Activated naive CD8-positive, alpha-beta T cell treated with anti-CD3 and anti-CD28 coated beads, Interleukin-2, amount 50 U/mL, for 16 hours (primary cell): Measurements from ENCODE around the gene SEMG2.

Experiments
- DNase-seq: peaks from one replicate; pipeline ENCODE4 v3.0.0-alpha.2; 2020; ENCODE audit warnings: low read depth, low spot score

SEMG2 gene

DNA sequence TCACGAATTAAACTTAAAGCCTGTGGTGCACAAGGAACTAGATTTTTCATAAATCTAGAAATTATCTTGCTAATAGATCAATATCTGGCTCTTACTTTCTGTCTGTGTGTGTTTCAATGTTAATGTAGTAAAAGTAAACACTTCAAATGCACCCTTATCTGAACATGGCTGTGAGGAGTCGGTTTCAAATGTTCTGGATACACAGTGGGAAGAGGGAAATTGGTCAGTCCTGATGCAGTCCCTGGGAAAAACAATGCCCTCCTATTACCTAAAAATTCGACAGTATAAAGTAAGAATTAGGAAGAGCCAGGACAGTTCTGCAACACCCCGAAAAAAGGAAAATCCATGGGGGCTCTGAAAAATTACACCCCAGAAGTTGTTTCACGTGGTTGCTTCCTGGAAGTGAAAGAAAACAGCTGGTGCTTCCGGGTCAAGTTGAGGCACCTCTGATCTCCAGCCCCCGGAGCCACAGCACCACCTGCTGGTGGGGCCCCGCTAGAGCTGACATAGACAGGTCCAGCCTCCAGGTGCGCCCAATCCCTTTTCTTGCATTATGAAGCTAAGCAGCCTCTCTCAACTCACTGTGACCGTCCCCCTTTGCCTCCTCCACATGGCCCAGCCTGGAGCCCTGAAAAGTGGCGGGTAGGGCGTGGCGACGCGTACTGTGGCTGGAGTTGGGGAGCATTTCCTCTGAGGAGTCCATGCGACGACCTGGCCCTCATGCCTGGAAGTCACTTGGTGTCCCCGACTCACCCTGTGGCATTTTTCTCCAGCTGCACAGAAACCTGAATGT, 8.3 kb downstream of the SEMG2 start:
- DNase-seq = no peak

- no peak for DNase-seq
Measured at GRCh38 chr20:45230631-45231030, 9.5 kb downstream of the SEMG2 start.

- no peak for DNase-seq
Measured at GRCh38 chr20:45235995-45236394, 14.8 kb downstream of the SEMG2 start.

- DNase-seq = no peak
Measured at GRCh38 chr20:45238139-45238538, 17.0 kb downstream of the SEMG2 start.

DNA sequence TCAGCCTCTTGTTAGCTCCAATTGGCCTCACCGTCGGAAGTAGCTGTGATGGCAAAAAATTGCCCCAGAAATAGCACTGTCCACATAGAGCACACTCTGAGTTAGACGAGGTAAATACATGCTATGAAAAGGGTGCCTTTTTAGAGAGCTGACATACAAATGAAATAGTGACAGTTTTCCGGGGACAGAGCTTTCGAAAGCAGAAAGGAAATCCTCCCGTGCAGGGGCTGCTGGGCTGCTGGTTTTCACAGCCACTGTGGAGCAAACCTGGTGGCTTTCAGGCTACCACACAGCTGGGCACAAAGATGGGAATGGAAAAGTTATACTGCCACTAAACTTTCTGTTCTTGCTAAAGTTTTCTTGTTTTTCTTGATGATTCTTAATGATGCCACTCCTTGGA, 24.9 kb downstream of the SEMG2 start:
- DNase-seq = no peak

GRCh38 chr20:45247865-45248264, 26.7 kb downstream of the SEMG2 start:
- no peak for DNase-seq

- no peak for DNase-seq
Measured at GRCh38 chr20:45248609-45249008, 27.4 kb downstream of the SEMG2 start.

DNA sequence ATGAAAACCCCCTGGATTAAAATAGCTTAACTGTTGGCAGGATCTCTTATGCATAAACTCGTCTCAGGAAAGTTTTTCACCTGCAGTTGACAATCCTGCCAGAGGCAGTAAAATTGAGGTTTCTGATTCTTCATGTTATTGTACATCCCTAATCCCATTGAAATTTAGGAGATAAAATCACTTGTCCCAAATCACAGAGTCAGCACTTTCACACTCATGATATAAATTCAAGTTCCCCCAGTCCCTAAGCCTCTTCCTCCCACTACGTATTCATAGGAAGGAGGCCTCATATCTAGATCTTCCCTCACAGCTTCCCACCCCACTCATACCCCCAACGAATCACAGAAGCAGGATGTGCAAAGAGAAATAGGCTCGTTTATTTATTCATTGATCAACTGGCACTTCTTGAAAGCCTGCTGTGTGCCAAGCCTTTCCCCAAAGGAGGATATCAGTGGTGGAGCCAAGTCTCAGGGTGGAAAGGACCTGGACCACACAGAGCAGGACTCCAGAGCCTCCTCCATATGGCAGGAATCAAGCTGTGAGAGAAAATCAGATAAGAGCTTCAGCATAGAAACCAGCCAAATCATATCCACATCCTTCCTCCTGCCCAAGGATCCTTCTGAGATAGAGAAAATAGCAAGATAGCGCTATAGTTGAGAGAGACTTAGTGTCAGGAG, 30.8 kb downstream of the SEMG2 start:
- DNase-seq = no peak

GRCh38 chr20:45253261-45253660, 32.1 kb downstream of the SEMG2 start:
- DNase-seq = no peak

DNA sequence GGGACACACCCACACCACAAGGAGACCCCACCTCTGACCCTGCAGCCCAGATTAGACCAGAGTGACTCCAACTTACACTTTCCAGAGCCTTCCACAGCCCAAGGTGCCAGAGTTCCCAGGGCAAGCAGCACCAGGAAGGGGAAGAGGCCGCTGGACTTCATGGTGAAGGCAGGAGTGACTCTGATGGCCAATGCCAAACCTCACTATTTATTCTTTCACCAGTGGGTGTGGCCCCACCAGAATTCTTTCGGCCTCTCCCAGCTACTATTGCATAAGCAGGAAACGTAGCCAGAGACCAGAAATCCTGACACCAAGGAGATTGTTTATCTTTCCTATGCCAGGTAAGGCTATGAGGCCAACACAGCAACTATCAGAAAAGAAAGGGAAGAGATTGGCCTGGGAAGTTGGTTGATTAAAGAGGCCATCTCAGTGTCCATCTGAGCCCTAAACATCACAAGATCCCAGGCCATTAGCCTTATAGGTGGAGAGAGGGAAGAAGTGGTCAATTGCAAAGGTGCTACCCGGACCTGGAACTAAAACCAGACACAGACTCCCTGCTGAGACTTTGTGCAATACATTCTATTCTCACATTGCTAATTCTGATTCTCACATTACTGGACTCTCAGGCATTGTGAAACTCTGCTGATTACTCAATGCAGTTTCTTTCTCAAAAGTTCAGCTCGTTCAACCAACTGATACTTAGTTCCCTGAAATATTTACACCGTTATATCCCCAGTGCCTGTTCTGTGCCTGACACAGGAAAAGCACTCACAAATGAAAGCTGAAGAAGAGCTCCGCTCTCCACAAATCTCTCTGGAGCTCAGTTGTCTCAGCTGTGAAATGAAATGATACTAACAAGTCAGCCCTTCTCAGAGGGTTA, 33.5 kb downstream of the SEMG2 start, which contains the start of gene SLPI:
SLPI (minus strand) TSS at position 182 of the 880 bp plus-strand sequence; CDS start at position 161, 21 bp downstream.
- no peak for DNase-seq

DNA sequence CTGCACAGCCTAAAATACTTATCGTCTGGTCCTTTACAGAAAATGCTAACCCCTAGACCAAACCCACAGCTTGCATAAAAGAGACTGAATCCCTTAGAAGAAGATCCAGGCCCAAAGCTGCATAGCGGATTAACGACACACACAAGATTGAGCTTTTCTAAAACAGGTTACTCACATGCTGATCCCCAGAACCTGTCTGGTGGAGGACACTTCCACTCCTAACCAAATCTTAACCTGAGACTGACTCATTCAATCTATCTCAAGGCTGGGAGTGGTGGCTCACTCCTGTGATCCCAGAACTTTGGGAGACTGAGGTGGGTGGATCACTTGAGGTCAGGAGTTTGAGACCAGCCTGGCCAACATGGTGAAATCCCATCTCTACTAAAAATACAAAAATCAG, 36.0 kb downstream of the SEMG2 start:
- DNase-seq = no peak

GRCh38 chr20:45257711-45258110, 36.5 kb downstream of the SEMG2 start:
- no peak for DNase-seq

- no peak for DNase-seq
Measured at GRCh38 chr20:45258259-45258658, 37.1 kb downstream of the SEMG2 start.

DNA sequence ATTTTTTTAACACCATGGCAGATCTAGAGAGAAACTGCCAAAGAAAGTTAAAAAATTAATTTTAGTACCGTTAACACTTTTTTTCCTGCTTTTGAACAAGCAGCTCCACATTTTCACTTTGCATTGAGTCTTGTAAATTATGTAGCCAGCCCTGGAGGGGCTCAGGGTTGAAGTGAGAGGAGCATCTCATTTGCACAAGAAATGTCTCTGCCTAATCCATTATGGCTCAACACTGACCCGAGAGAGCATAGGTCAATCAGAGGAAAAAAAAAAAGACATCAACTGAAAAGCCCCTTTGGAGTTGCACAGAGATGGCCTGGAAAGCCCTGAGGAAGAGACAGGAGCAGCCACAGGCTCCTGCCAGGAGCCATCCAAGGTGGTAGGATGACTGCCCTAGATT, 37.5 kb downstream of the SEMG2 start:
- no peak for DNase-seq

GRCh38 chr20:45263556-45264266, 42.5 kb downstream of the SEMG2 start:
- DNase-seq = no peak

- no peak for DNase-seq
Measured at GRCh38 chr20:45266977-45267376, 45.8 kb downstream of the SEMG2 start.

GRCh38 chr20:45268531-45268930, 47.4 kb downstream of the SEMG2 start:
- DNase-seq = no peak

DNA sequence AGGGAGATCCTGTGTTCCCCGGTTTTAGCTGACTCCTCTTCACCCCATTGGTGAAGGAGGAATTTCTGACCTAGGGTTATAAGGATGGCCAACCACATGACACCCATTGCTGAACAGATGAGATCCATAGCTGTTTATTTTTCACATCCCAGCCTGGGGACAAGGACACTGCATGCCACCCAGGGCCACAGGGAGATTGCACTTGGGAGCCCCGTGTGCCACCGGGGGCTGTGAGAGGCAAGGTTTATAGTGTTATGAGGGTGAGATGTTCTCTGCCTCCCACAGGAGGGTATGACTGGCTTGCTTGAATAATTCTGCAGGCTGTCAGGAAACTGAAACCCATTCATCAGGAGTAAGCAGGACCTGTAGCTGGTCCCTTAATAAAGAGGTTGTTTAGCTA, 47.9 kb downstream of the SEMG2 start:
- DNase-seq = no peak

DNA sequence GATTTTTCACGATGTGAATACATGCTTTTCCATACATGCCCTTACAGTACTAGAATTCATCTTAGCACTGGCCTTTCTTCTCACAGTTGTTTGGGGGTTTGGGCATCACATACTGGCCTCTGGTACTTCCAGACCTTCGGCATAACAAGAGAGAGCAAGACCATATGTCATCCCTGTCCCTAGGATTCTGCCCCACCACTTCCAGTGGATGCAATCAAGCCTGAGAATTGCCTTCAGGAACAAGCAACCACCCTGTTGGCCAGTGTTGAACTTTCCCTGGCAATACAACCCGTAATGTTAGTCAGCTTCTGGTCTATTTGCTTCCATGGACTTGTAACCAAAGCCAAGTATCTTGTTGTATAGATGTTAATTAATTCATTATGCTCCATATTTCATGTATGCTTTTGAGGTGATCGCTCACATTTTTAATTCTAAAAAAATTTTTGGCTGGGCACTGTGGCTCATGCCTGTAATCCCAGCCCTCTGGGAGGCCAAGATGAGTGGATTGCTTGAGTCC, 48.6 kb downstream of the SEMG2 start:
- no peak for DNase-seq
